GM23338 (cell line): ENCODE measurements around the gene OR5M10.
"Not testable (repeated sequence)": the region's sequence is repeated elsewhere in the genome, so short reads cannot be mapped to it uniquely, and the experiment has no call there.

Source experiments
- EZH2 ChIP-seq: fragments of 200-600 bp; sonication (generic); IDR thresholded peaks from one replicate; pipeline ENCODE4 v1.8.0; 2017; ENCODE audit warnings: antibody characterized with exemption, mild to moderate bottlenecking, low read depth; ENCODE audit not compliant: unreplicated experiment
- EZH2phosphoT487 ChIP-seq: fragments of 200-600 bp; sonication (generic); IDR thresholded peaks from one replicate; pipeline ENCODE4 v1.8.1; 2018; ENCODE audit warnings: antibody characterized with exemption; ENCODE audit not compliant: unreplicated experiment
- NANOG ChIP-seq: IDR thresholded peaks from 2 replicates; pipeline ENCODE4 v1.6.1; 2016; ENCODE audit warnings: antibody characterized with exemption, borderline replicate concordance
- POLR2AphosphoS5 ChIP-seq: IDR thresholded peaks from 2 replicates; pipeline ENCODE4 v1.6.1; 2016; ENCODE audit warnings: antibody characterized with exemption, low read depth
- ZNF114 ChIP-seq: fragments of 250-450 bp; sonication (Bioruptor Pico); IDR thresholded peaks from 2 replicates; pipeline ENCODE4 v1.5.0; 2020; ENCODE audit warnings: mild to moderate bottlenecking, moderate library complexity
- TF ChIP-seq, protein P1 (sequence below), 2 experiments: fragments of 200-600 bp in 1 of 2; sonication (generic) in 1 of 2; conservative IDR thresholded peaks; 2 replicates each; pipeline versions ENCODE4 v1.5.1 to v1.6.1; 2016 to 2017; ENCODE audit warnings: antibody characterized with exemption in 2 of 2, low read depth in 2 of 2, mild to moderate bottlenecking in 2 of 2, moderate library complexity in 1 of 2
- TF ChIP-seq, protein P2 (sequence below): IDR thresholded peaks from one replicate; pipeline ENCODE4 v1.6.1; 2018; ENCODE audit warnings: antibody characterized with exemption; ENCODE audit not compliant: unreplicated experiment
- TF ChIP-seq, protein P3 (sequence below): IDR thresholded peaks from 2 replicates; pipeline ENCODE4 v1.6.1; 2016; ENCODE audit warnings: antibody characterized with exemption

DNA sequence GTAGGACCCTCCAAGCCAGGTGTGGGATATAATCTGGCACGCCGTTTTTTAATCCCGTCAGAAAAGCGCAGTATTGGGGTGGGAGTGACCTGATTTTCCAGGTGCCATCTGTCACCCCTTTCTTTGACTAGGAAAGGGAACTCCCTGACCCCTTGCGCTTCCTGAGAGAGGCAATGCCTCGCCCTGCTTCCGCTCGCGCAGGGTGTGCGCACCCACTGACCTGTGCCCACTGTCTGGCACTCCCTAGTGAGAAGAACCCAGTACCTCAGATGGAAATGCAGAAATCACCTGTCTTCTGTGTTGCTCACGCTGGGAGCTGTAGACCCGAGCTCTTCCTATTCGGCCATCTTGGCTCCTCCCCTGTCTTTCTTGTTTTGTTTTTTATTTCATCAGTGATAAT, 22.8 kb downstream of the OR5M10 start:
- not testable (repeated sequence) for TF ChIP-seq EZH2phosphoT487; POLR2AphosphoS5; EZH2; NANOG; ZNF114 (CRISPR knock-in tag)
- TF ChIP-seq, protein P1, sequence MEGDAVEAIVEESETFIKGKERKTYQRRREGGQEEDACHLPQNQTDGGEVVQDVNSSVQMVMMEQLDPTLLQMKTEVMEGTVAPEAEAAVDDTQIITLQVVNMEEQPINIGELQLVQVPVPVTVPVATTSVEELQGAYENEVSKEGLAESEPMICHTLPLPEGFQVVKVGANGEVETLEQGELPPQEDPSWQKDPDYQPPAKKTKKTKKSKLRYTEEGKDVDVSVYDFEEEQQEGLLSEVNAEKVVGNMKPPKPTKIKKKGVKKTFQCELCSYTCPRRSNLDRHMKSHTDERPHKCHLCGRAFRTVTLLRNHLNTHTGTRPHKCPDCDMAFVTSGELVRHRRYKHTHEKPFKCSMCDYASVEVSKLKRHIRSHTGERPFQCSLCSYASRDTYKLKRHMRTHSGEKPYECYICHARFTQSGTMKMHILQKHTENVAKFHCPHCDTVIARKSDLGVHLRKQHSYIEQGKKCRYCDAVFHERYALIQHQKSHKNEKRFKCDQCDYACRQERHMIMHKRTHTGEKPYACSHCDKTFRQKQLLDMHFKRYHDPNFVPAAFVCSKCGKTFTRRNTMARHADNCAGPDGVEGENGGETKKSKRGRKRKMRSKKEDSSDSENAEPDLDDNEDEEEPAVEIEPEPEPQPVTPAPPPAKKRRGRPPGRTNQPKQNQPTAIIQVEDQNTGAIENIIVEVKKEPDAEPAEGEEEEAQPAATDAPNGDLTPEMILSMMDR (conservative IDR thresholded peaks at IDR 0.05; ENCODE audit: low read depth in 2 of 2), result not testable (repeated sequence)
- TF ChIP-seq, protein P2, sequence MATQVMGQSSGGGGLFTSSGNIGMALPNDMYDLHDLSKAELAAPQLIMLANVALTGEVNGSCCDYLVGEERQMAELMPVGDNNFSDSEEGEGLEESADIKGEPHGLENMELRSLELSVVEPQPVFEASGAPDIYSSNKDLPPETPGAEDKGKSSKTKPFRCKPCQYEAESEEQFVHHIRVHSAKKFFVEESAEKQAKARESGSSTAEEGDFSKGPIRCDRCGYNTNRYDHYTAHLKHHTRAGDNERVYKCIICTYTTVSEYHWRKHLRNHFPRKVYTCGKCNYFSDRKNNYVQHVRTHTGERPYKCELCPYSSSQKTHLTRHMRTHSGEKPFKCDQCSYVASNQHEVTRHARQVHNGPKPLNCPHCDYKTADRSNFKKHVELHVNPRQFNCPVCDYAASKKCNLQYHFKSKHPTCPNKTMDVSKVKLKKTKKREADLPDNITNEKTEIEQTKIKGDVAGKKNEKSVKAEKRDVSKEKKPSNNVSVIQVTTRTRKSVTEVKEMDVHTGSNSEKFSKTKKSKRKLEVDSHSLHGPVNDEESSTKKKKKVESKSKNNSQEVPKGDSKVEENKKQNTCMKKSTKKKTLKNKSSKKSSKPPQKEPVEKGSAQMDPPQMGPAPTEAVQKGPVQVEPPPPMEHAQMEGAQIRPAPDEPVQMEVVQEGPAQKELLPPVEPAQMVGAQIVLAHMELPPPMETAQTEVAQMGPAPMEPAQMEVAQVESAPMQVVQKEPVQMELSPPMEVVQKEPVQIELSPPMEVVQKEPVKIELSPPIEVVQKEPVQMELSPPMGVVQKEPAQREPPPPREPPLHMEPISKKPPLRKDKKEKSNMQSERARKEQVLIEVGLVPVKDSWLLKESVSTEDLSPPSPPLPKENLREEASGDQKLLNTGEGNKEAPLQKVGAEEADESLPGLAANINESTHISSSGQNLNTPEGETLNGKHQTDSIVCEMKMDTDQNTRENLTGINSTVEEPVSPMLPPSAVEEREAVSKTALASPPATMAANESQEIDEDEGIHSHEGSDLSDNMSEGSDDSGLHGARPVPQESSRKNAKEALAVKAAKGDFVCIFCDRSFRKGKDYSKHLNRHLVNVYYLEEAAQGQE, result not testable (repeated sequence)
- TF ChIP-seq, protein P3, sequence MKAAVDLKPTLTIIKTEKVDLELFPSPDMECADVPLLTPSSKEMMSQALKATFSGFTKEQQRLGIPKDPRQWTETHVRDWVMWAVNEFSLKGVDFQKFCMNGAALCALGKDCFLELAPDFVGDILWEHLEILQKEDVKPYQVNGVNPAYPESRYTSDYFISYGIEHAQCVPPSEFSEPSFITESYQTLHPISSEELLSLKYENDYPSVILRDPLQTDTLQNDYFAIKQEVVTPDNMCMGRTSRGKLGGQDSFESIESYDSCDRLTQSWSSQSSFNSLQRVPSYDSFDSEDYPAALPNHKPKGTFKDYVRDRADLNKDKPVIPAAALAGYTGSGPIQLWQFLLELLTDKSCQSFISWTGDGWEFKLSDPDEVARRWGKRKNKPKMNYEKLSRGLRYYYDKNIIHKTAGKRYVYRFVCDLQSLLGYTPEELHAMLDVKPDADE, result not testable (repeated sequence)
